Measurements from ENCODE around the gene ERFE. TPM values are rescaled to one million over a fixed set of nuclear protein-coding genes. Genes with fewer than 3 reads are reported as not detected.

Gene ERFE
- total RNA-seq, 1 donor = 1.8 TPM

DNA sequence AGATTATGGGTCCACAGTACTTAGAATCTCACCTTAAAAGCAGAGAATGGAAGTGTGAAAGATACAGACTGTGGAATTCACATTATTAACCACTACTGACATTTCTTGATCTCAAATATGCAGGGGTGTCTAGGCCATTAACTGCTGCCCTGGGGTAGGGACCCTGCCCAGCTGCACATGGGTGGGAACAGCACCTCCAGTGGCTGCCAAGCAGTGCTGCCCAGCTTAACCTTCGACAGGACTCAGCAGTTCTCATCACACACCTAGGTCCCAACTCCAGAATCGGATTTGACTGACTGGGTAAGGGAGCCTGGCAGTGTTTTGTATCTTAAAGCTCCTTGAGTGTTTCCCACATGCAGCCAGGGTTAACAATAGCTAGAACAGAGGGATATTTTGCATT lies 14.9 kb downstream of the ERFE start:
- TF ChIP-seq, protein P1, sequence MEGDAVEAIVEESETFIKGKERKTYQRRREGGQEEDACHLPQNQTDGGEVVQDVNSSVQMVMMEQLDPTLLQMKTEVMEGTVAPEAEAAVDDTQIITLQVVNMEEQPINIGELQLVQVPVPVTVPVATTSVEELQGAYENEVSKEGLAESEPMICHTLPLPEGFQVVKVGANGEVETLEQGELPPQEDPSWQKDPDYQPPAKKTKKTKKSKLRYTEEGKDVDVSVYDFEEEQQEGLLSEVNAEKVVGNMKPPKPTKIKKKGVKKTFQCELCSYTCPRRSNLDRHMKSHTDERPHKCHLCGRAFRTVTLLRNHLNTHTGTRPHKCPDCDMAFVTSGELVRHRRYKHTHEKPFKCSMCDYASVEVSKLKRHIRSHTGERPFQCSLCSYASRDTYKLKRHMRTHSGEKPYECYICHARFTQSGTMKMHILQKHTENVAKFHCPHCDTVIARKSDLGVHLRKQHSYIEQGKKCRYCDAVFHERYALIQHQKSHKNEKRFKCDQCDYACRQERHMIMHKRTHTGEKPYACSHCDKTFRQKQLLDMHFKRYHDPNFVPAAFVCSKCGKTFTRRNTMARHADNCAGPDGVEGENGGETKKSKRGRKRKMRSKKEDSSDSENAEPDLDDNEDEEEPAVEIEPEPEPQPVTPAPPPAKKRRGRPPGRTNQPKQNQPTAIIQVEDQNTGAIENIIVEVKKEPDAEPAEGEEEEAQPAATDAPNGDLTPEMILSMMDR (IDR thresholded peaks at IDR 0.05; ENCODE audit: extremely low read depth, low read depth, low read length) = peak; percentile 29
- peaks cover 67% of the 10 kb centered on the region for H3K36me3 ChIP-seq (ENCODE audit: insufficient read depth, low read length)

DNA sequence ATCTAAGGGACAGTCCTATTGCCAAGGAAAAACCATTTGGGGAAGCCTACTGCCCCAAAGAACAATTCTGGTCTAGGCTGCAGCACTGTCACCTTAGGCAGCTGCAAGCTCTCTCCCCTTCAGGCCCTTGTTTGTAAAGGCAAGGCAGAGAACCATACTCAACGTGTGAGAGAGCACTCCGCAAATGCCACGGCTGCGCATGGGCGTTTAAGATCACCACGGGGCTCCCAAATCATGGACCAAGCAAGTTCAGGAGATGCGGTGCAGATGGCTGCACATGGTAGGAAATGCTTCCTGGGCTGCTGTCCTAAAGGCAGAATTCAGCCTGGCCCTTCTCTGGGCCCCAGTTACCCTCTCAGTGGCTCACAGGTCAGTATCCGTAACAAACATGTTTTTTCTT lies 15.5 kb downstream of the ERFE start:
- H4K20me1 ChIP-seq (ENCODE audit: insufficient read depth, low read length) = peaks cover 3% of the 10 kb centered on the region
- no peaks in the 10 kb centered on the region for H3K9me3 ChIP-seq (ENCODE audit: low read depth, low read length)
- no peaks in the 10 kb centered on the region for H3K27me3 ChIP-seq (ENCODE audit: insufficient read depth, low read length)
- H3K27ac ChIP-seq (ENCODE audit: low read depth, low read length) = no peak overlapping the region
- TF ChIP-seq, protein P1 (IDR thresholded peaks at IDR 0.05; ENCODE audit: extremely low read depth, low read depth, low read length) = no peak
- H3K4me2 ChIP-seq (ENCODE audit: insufficient read depth, low read length) = no peak overlapping the region
- H2AFZ ChIP-seq (ENCODE audit: low read length) = no peak overlapping the region
- H3K4me3 ChIP-seq (ENCODE audit: insufficient read depth, low read length) = no peak overlapping the region
- no peak for DNase-seq (ENCODE audit: insufficient read length, low spot score, missing footprints)
- H3K4me1 ChIP-seq (ENCODE audit: insufficient read depth, low read length) = peaks cover 16% of the 10 kb centered on the region
- H3K36me3 ChIP-seq (ENCODE audit: insufficient read depth, low read length) = peaks cover 73% of the 10 kb centered on the region
- H3K79me2 ChIP-seq (ENCODE audit: insufficient read depth, low read length) = no peaks in the 10 kb centered on the region

More for the DNA sequence above, 14.9 kb downstream of the ERFE start:
- Histone ChIP-seq H4K20me1 (ENCODE audit: insufficient read depth, low read length) (peaks cover 3% of the 10 kb centered on the region), H3K79me2 (ENCODE audit: insufficient read depth, low read length) (no peaks in the 10 kb centered on the region), H3K4me1 (ENCODE audit: insufficient read depth, low read length) (peaks cover 22% of the 10 kb centered on the region), H3K27me3 (ENCODE audit: insufficient read depth, low read length) (no peaks in the 10 kb centered on the region), H3K27ac (ENCODE audit: low read depth, low read length) (no peak overlapping the region), H3K4me2 (ENCODE audit: insufficient read depth, low read length) (no peak overlapping the region), H2AFZ (ENCODE audit: low read length) (no peak overlapping the region), H3K4me3 (ENCODE audit: insufficient read depth, low read length) (no peak overlapping the region), H3K9me3 (ENCODE audit: low read depth, low read length) (no peaks in the 10 kb centered on the region)
- no peak for DNase-seq (ENCODE audit: insufficient read length, low spot score, missing footprints)

DNA sequence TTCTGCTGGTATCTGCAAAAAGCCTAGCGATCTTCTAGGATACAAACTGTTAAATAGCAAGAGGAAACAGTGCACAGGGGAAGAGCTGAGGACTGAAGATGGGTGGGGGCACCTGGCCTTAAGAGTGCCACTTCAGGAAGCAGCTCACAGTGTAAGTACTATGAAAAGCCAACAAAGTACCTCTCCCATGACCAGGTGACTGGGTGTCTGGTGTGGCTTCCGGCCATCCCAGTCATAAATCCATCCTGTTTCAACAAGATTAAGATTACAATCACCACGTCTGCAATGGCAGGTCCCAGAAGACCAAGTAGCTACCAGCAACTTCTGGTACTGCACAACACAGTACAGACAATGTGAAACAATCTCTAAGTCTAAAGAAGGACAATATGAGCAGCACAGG lies 15.9 kb downstream of the ERFE start:
- H3K36me3 ChIP-seq (ENCODE audit: insufficient read depth, low read length) = peaks cover 77% of the 10 kb centered on the region
- no peak overlapping the region for H3K27ac ChIP-seq (ENCODE audit: low read depth, low read length)
- TF ChIP-seq, protein P1 (IDR thresholded peaks at IDR 0.05; ENCODE audit: extremely low read depth, low read depth, low read length) = no peak
- H3K4me1 ChIP-seq (ENCODE audit: insufficient read depth, low read length) = peaks cover 12% of the 10 kb centered on the region
- H2AFZ ChIP-seq (ENCODE audit: low read length) = no peak overlapping the region
- no peaks in the 10 kb centered on the region for H3K9me3 ChIP-seq (ENCODE audit: low read depth, low read length)
- no peak for DNase-seq (ENCODE audit: insufficient read length, low spot score, missing footprints)
- H3K4me2 ChIP-seq (ENCODE audit: insufficient read depth, low read length) = no peak overlapping the region
- H4K20me1 ChIP-seq (ENCODE audit: insufficient read depth, low read length) = peaks cover under 1% of the 10 kb centered on the region
- H3K27me3 ChIP-seq (ENCODE audit: insufficient read depth, low read length) = no peaks in the 10 kb centered on the region
- no peak overlapping the region for H3K4me3 ChIP-seq (ENCODE audit: insufficient read depth, low read length)
- no peaks in the 10 kb centered on the region for H3K79me2 ChIP-seq (ENCODE audit: insufficient read depth, low read length)

DNA sequence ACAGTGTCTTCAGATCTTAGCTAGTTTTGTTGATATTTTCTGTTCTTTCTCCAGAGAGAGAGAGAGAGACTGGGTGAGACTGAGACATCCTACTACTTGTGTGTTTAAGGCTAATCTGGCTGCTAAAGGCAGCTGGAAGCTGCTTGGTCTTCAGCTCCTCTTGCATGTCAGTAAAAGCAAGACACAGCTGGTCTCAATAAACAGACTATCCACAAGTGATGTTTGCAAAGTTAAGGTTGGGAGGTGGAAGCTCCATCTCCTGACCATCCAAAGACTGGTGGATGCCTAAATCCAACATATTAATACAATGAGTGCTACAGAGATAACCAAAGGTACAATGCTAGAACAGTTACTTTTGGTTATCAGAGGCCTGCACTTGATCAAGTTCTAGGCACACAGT lies 17.8 kb downstream of the ERFE start:
- Histone ChIP-seq H3K27me3 (ENCODE audit: insufficient read depth, low read length) (no peaks in the 10 kb centered on the region), H3K4me2 (ENCODE audit: insufficient read depth, low read length) (no peak overlapping the region), H3K4me3 (ENCODE audit: insufficient read depth, low read length) (no peak overlapping the region), H4K20me1 (ENCODE audit: insufficient read depth, low read length) (no peaks in the 10 kb centered on the region), H3K9me3 (ENCODE audit: low read depth, low read length) (no peaks in the 10 kb centered on the region), H3K27ac (ENCODE audit: low read depth, low read length) (no peak overlapping the region), H3K4me1 (ENCODE audit: insufficient read depth, low read length) (no peaks in the 10 kb centered on the region), H3K79me2 (ENCODE audit: insufficient read depth, low read length) (no peaks in the 10 kb centered on the region), H3K36me3 (ENCODE audit: insufficient read depth, low read length) (peaks cover 85% of the 10 kb centered on the region), H2AFZ (ENCODE audit: low read length) (no peak overlapping the region)
- no peak for DNase-seq (ENCODE audit: insufficient read length, low spot score, missing footprints)
- TF ChIP-seq, protein P1 (IDR thresholded peaks at IDR 0.05; ENCODE audit: extremely low read depth, low read depth, low read length) = no peak
